ENCODE measurements around the gene ATP13A4. TPM values are rescaled to one million over a fixed set of nuclear protein-coding genes. Genes with fewer than 3 reads are reported as not detected.

Gene ATP13A4
- total RNA-seq, 4 donors from 2014 or later = 197 to 348 (median 241) TPM

GRCh38 chr3:193589129-193589528 lies 34.4 kb upstream of the ATP13A4 start:
- no peak for TF ChIP-seq POLR2A (IDR thresholded peaks at IDR 0.05)
- intact Hi-C loops (cut with DNase I) = no loop called here
- 71 to 87% methylated on average over 1 of the region's 1 CpG for WGBS, 2 donors

GRCh38 chr3:193586526-193586925 lies 31.8 kb upstream of the ATP13A4 start:
- Histone ChIP-seq H3K27ac (no peak overlapping the region), H3K4me3 (replicated peaks in 1 of 3) (no peak overlapping the region), H3K4me1 (no peaks in the 10 kb centered on the region), H3K27me3 (no peaks in the 10 kb centered on the region), H3K36me3 (no peaks in the 10 kb centered on the region), H3K9me3 (no peaks in the 10 kb centered on the region)
- intact Hi-C loops (cut with DNase I) = no loop called here
- DNase-seq = no peak
- TF ChIP-seq POLR2A (IDR thresholded peaks at IDR 0.05) = no peak
- TF ChIP-seq CTCF (IDR thresholded peaks at IDR 0.05) = no peak

More at GRCh38 chr3:193589129-193589528, 34.4 kb upstream of the ATP13A4 start:
- no peaks in the 10 kb centered on the region for H3K36me3 ChIP-seq
- no peaks in the 10 kb centered on the region for H3K9me3 ChIP-seq
- H3K4me1 ChIP-seq = peaks cover 3 to 6% of the 10 kb centered on the region in 2 donors
- H3K27ac ChIP-seq = no peak overlapping the region
- DNase-seq = no peak
- H3K4me3 ChIP-seq (replicated peaks in 1 of 3) = no peak overlapping the region
- H3K27me3 ChIP-seq = no peaks in the 10 kb centered on the region

- Histone ChIP-seq H3K27ac (no peak overlapping the region), H3K4me1 (no peaks in the 10 kb centered on the region), H3K9me3 (no peaks in the 10 kb centered on the region), H3K27me3 (no peaks in the 10 kb centered on the region), H3K4me3 (replicated peaks in 1 of 3) (no peak overlapping the region), H3K36me3 (no peaks in the 10 kb centered on the region)
- WGBS, 2 donors = 86 to 91% methylated on average over 9 of the region's 9 CpGs
- DNase-seq = no peak
- intact Hi-C loops (cut with DNase I) = no loop called here
- no peak for TF ChIP-seq POLR2A (IDR thresholded peaks at IDR 0.05)
- TF ChIP-seq CTCF (IDR thresholded peaks at IDR 0.05) = no peak
These were observed 30.8 kb upstream of the ATP13A4 start for GRCh38 chr3:193585530-193585929.

GRCh38 chr3:193574488-193575070 lies 19.9 kb upstream of the ATP13A4 start:
- Histone ChIP-seq H3K27ac (no peak overlapping the region), H3K36me3 (no peaks in the 10 kb centered on the region), H3K27me3 (no peaks in the 10 kb centered on the region), H3K9me3 (no peaks in the 10 kb centered on the region), H3K4me3 (replicated peaks in 1 of 3) (no peak overlapping the region), H3K4me1 (no peaks in the 10 kb centered on the region)
- no peak for TF ChIP-seq POLR2A (IDR thresholded peaks at IDR 0.05)
- TF ChIP-seq CTCF (IDR thresholded peaks at IDR 0.05) = no peak
- DNase-seq = no peak
- 58 to 61% methylated on average over 2 of the region's 2 CpGs for WGBS, 2 donors
- intact Hi-C loops (cut with DNase I) = loop anchor here (5.0 to 10.0 kb wide), 2 partner anchors 380 to 762 kb away; no protein-coding TSS in a partner anchor

GRCh38 chr3:193573403-193574191 lies 18.9 kb upstream of the ATP13A4 start:
- intact Hi-C loops (cut with DNase I) = loop anchor here (5.0 to 10.0 kb wide), 2 partner anchors 379 to 761 kb away; no protein-coding TSS in a partner anchor
- Histone ChIP-seq H3K36me3 (no peaks in the 10 kb centered on the region), H3K9me3 (no peaks in the 10 kb centered on the region), H3K27ac (no peak overlapping the region), H3K4me3 (replicated peaks in 1 of 3) (no peak overlapping the region), H3K4me1 (no peaks in the 10 kb centered on the region), H3K27me3 (no peaks in the 10 kb centered on the region)
- no peak for DNase-seq
- 60 to 73% methylated on average over 4 of the region's 4 CpGs for WGBS, 2 donors
- TF ChIP-seq POLR2A (IDR thresholded peaks at IDR 0.05) (no peak), CTCF (IDR thresholded peaks at IDR 0.05) (no peak)

All from thyroid gland (tissue), 4 donors.